ENCODE results near the gene MAPRE3. TPM values are rescaled to one million over a fixed set of nuclear protein-coding genes. Genes with fewer than 3 reads are reported as not detected.
A peak's percentile ranks its signal among the peaks of the same experiment; 100 is the strongest.

The MAPRE3 gene
- total RNA-seq, 1 donor from 2014 or later = 27.0 TPM

DNA sequence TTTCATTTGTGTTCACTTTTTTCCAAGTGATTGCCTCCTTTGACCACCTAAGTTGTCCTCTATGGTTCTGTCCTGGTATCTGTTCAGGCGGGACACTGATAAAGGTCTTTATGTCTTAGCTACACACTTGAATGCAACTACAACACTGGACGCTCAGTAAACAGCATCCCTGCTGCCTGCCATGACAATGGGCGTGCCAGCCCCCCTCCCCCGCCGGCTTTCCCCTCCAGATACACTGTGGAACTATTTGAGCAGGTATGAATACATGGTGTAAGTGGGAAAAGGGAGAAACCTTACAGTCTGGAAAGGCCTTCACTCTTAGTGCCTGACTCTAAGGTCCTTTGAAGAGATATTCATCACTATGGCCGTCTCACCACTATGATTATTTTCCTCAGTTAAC, 86.7 kb downstream of the MAPRE3 start:
- DNase-seq (ENCODE audit: low read depth) (no peak), FAIRE-seq (no peak)
- Histone ChIP-seq H3K4me2 (ENCODE audit: low read length) (no peak overlapping the region), H3K4me1 (ENCODE audit: insufficient read depth, low read length) (peaks cover 3% of the 10 kb centered on the region), H4K20me1 (ENCODE audit: insufficient read depth, low read length) (peaks cover 11% of the 10 kb centered on the region), H3K27ac (ENCODE audit: low read depth, low read length) (no peak overlapping the region), H2AFZ (ENCODE audit: low read depth, low read length) (no peak overlapping the region), H3K79me2 (ENCODE audit: insufficient read depth, low read length) (no peaks in the 10 kb centered on the region), H3K9me3 (ENCODE audit: insufficient read depth, low read depth, low read length) (no peaks in the 10 kb centered on the region), H3K4me3 (ENCODE audit: insufficient read depth, low read depth, low read length) (no peak overlapping the region), H3K9ac (ENCODE audit: low read length) (no peak overlapping the region), H3K27me3 (ENCODE audit: insufficient read depth, low read length) (no peaks in the 10 kb centered on the region), H3K36me3 (ENCODE audit: insufficient read depth, low read length) (peaks cover 11% of the 10 kb centered on the region)
- no peaks in the 10 kb centered on the region for H3K27me3 Mint-ChIP-seq (ENCODE audit: low read depth, unreplicated experiment)
- H3K4me1 Mint-ChIP-seq (ENCODE audit: low read depth, unreplicated experiment) = peaks cover under 1% of the 10 kb centered on the region
- no peak overlapping the region for H3K4me3 Mint-ChIP-seq (ENCODE audit: unreplicated experiment)
- no peaks in the 10 kb centered on the region for H3K9me3 Mint-ChIP-seq (ENCODE audit: unreplicated experiment)
- peaks cover 21% of the 10 kb centered on the region for H3K36me3 Mint-ChIP-seq (ENCODE audit: low read depth, unreplicated experiment)
- no peak overlapping the region for H3K27ac Mint-ChIP-seq (ENCODE audit: unreplicated experiment)
- TF ChIP-seq, protein P1, sequence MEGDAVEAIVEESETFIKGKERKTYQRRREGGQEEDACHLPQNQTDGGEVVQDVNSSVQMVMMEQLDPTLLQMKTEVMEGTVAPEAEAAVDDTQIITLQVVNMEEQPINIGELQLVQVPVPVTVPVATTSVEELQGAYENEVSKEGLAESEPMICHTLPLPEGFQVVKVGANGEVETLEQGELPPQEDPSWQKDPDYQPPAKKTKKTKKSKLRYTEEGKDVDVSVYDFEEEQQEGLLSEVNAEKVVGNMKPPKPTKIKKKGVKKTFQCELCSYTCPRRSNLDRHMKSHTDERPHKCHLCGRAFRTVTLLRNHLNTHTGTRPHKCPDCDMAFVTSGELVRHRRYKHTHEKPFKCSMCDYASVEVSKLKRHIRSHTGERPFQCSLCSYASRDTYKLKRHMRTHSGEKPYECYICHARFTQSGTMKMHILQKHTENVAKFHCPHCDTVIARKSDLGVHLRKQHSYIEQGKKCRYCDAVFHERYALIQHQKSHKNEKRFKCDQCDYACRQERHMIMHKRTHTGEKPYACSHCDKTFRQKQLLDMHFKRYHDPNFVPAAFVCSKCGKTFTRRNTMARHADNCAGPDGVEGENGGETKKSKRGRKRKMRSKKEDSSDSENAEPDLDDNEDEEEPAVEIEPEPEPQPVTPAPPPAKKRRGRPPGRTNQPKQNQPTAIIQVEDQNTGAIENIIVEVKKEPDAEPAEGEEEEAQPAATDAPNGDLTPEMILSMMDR (IDR thresholded peaks at IDR 0.05; ENCODE audit: insufficient read depth, low read depth, low read length) = no peak
- TF ChIP-seq EZH2 (IDR thresholded peaks at IDR 0.05; ENCODE audit: insufficient read depth, low read length) = no peak

DNA sequence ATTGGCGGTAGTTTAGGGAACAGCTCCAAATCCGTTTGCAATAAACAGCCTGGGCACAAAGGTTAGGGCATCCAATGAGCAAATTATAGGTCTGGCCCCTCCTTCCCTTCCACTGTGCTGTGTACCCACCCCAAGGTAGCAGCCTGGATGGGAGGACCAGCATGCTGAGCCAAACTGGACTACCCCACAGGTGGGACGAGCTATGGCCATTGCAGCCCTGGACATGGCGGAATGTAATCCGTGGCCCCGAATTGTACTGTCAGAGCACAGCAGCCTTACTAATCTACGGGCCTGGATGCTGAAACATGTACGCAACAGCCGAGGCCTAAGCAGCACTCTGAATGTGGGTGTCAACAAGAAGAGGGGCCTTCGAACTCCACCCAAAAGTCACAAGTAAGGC, 87.8 kb downstream of the MAPRE3 start:
- Histone ChIP-seq H3K9me3 (ENCODE audit: insufficient read depth, low read depth, low read length) (no peaks in the 10 kb centered on the region), H3K4me3 (ENCODE audit: insufficient read depth, low read depth, low read length) (no peak overlapping the region), H3K79me2 (ENCODE audit: insufficient read depth, low read length) (no peaks in the 10 kb centered on the region), H3K27ac (ENCODE audit: low read depth, low read length) (no peak overlapping the region), H2AFZ (ENCODE audit: low read depth, low read length) (no peak overlapping the region), H3K36me3 (ENCODE audit: insufficient read depth, low read length) (peaks cover 11% of the 10 kb centered on the region), H3K27me3 (ENCODE audit: insufficient read depth, low read length) (no peaks in the 10 kb centered on the region), H4K20me1 (ENCODE audit: insufficient read depth, low read length) (peaks cover 18% of the 10 kb centered on the region), H3K9ac (ENCODE audit: low read length) (no peak overlapping the region), H3K4me2 (ENCODE audit: low read length) (no peak overlapping the region), H3K4me1 (ENCODE audit: insufficient read depth, low read length) (no peaks in the 10 kb centered on the region)
- no peak for DNase-seq (ENCODE audit: low read depth)
- Mint-ChIP-seq H3K4me1 (ENCODE audit: low read depth, unreplicated experiment) (no peaks in the 10 kb centered on the region), H3K36me3 (ENCODE audit: low read depth, unreplicated experiment) (peaks cover 25% of the 10 kb centered on the region), H3K4me3 (ENCODE audit: unreplicated experiment) (no peak overlapping the region), H3K9me3 (ENCODE audit: unreplicated experiment) (no peaks in the 10 kb centered on the region), H3K27me3 (ENCODE audit: low read depth, unreplicated experiment) (no peaks in the 10 kb centered on the region), H3K27ac (ENCODE audit: unreplicated experiment) (no peak overlapping the region)
- TF ChIP-seq EZH2 (IDR thresholded peaks at IDR 0.05; ENCODE audit: insufficient read depth, low read length) = no peak
- TF ChIP-seq, protein P1 (IDR thresholded peaks at IDR 0.05; ENCODE audit: insufficient read depth, low read depth, low read length) = no peak
- FAIRE-seq = no peak

DNA sequence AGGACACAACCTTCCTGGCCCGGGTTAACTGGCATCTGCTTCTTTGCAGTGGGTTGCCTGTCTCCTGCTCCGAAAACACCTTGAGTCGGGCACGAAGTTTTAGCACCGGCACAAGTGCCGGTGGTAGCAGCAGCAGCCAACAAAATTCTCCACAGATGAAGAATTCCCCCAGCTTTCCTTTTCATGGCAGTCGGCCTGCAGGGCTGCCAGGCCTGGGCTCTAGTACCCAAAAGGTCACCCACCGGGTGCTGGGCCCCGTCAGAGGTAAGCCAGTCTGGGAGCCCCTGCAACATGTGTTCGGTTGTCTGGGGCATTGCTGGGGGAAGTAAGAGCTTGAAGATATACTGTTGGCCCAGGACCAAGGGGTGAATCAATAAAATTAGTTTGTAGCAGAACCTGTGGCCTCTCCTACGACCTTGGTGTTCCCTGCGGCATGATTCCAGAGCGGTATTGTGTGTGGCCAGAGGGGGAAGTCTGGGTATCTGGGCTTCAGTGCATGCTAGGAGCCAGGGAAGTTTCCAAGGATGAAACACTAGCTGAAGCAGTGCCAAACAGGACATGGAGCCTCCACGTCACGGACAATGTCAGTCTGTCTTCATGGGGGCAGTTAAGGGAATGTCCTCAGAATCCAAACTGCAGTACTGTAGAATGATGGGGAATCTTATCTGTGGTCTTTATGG, 88.8 kb downstream of the MAPRE3 start:
- peaks cover 11% of the 10 kb centered on the region for H3K36me3 ChIP-seq (ENCODE audit: insufficient read depth, low read length)
- no peak for FAIRE-seq

More for the DNA sequence above, 88.8 kb downstream of the MAPRE3 start:
- no peak overlapping the region for H3K4me3 ChIP-seq (ENCODE audit: insufficient read depth, low read depth, low read length)
- H3K4me2 ChIP-seq (ENCODE audit: low read length) = no peak overlapping the region
- no peaks in the 10 kb centered on the region for H3K27me3 ChIP-seq (ENCODE audit: insufficient read depth, low read length)
- H2AFZ ChIP-seq (ENCODE audit: low read depth, low read length) = no peak overlapping the region
- TF ChIP-seq, protein P1 (IDR thresholded peaks at IDR 0.05; ENCODE audit: insufficient read depth, low read depth, low read length) = no peak
- TF ChIP-seq EZH2 (IDR thresholded peaks at IDR 0.05; ENCODE audit: insufficient read depth, low read length) = no peak
- Mint-ChIP-seq H3K9me3 (ENCODE audit: unreplicated experiment) (no peaks in the 10 kb centered on the region), H3K27me3 (ENCODE audit: low read depth, unreplicated experiment) (no peaks in the 10 kb centered on the region), H3K4me1 (ENCODE audit: low read depth, unreplicated experiment) (no peaks in the 10 kb centered on the region), H3K4me3 (ENCODE audit: unreplicated experiment) (no peak overlapping the region), H3K27ac (ENCODE audit: unreplicated experiment) (peak overlapping the region; percentile 5), H3K36me3 (ENCODE audit: low read depth, unreplicated experiment) (peaks cover 25% of the 10 kb centered on the region)
- no peaks in the 10 kb centered on the region for H3K79me2 ChIP-seq (ENCODE audit: insufficient read depth, low read length)
- no peak for DNase-seq (ENCODE audit: low read depth)
- H3K9me3 ChIP-seq (ENCODE audit: insufficient read depth, low read depth, low read length) = no peaks in the 10 kb centered on the region
- no peak overlapping the region for H3K9ac ChIP-seq (ENCODE audit: low read length)
- no peaks in the 10 kb centered on the region for H3K4me1 ChIP-seq (ENCODE audit: insufficient read depth, low read length)
- no peak overlapping the region for H3K27ac ChIP-seq (ENCODE audit: low read depth, low read length)
- peaks cover 27% of the 10 kb centered on the region for H4K20me1 ChIP-seq (ENCODE audit: insufficient read depth, low read length)
